ENCODE data around the gene MFN1.
"Not testable (repeated sequence)": the region's sequence is repeated elsewhere in the genome, so short reads cannot be mapped to it uniquely, and the experiment has no call there.

MFN1 gene

DNA sequence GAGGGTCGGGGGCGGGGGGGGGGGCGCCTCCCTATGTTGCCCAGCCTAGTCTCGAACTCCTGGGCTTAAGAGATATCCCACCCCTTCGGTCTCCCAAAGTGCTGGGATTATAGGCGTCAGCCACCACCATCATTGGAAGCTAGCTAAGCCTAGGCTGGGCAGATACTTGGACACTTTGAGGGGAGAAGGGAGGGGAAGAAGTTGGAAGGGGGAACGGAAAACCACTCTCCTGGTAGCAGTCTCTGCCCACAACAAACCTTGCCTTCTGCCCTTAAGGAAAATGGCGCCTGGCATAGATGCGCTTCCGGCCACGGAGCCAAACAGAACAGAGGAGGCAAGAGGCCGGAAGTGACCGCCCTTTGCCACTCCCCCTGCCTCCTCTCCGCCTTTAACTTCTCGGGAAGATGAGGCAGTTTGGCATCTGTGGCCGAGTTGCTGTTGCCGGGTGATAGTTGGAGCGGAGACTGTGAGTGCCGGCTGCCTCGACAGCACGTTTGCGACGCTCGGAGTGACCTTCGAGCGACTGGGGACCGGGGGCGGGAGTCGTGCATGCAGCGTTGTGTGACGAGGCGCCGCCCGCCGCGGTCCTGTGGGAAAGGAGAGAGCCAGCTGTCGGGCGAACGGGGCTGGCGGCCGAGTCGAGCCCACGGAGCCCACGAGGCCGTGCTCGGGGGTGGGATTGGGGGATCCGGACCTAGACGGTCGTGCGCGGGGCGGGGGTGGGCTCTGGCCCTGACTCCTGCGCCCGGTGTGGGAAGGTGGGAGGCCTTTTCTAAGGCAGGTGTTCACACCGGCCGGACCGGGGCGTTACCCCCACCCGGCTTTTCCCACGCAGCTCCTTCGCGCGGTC lies at the start of gene MFN1:
MFN1 (plus strand) TSS at position 365 of the 850 bp plus-strand sequence. CDS start 1,143 bp downstream, outside the sequence.
- DNase-seq (ENCODE audit: low spot score) = peak; percentile 95

- no peak for DNase-seq (ENCODE audit: low spot score)
Measured at GRCh38 chr3:179297971-179298725, 49.4 kb upstream of the MFN1 start.

GRCh38 chr3:179299316-179299715 lies 48.2 kb upstream of the MFN1 start:
- no peak for DNase-seq (ENCODE audit: low spot score)

- DNase-seq (ENCODE audit: low spot score) = no peak
Measured at GRCh38 chr3:179299999-179300613, 47.4 kb upstream of the MFN1 start.

DNA sequence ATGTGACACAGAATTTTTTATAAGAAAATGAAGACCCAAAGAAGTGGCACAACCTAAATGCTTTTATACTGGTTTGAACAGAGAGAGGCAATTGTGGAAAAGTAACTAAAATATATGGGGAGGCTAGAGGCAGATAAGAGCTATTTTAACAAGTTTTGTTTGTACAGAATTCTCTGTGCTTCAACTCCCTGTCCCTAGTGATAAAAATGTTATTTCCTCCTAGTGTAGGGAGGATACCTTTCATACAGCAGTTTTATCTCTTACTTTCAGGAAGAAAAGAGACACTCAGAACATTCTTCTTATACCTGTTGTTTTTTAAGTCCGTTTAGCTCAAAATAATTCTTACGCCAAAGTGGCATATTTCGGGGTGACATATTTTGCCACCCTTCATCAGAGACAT lies 45.9 kb upstream of the MFN1 start:
- DNase-seq (ENCODE audit: low spot score) = no peak

DNA sequence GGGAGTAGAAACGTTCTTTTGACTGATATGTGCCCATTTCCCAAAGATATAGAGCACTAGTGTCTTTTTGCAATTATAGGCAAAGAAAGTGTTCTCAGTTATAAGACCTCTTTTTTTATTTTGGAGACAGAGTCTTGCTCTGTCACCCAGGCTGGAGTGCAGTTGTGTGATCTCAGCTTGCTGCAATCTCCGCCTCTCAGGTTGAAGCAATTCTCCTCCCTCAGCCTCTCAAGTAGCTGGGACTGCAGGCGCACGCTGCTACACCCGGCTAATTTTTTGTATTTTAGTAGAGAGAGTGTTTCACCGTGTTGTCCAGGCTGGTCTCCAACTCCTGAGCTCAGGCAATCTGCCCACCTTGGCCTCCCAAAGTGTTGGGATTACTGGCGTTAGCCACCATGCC lies 45.4 kb upstream of the MFN1 start:
- DNase-seq (ENCODE audit: low spot score) = no peak

DNA sequence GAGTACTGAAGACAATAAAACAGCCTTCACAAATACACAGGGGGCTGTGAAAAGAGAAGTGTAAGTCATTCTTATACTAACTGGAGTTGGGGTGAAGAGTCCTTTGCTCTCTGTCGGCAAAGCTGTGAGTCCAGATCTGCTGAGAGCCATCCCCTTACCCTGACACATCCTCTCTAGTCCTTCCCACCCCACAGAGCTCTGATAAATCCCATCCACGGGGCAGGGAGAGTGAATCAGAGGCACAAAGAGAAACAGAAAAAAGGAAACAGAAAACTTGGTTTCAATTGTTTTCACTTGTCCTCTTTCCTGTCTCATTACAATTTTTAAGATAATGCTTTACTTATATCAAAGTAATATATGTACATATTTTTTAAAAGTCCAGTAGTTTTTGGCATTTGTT lies 42.9 kb upstream of the MFN1 start:
- no peak for DNase-seq (ENCODE audit: low spot score)

DNA sequence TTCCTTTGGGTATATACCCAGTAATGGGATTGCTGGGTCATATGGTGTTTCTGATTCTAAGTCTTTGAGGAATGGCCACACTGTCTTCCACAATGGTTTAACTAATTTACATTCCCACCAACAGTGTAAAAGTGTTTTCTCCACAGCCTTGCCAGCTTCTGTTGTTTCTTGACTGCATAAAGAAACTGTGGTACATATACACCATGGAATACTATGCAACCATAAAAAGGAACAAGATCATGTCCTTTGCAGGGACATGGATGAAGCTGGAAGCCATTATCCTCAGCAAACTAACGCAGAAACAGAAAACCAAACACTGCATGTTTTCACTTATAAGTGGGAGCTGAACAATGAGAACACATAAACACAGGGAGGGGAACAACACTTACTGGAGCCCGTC lies 40.1 kb upstream of the MFN1 start:
- DNase-seq (ENCODE audit: low spot score) = not testable (repeated sequence)

DNA sequence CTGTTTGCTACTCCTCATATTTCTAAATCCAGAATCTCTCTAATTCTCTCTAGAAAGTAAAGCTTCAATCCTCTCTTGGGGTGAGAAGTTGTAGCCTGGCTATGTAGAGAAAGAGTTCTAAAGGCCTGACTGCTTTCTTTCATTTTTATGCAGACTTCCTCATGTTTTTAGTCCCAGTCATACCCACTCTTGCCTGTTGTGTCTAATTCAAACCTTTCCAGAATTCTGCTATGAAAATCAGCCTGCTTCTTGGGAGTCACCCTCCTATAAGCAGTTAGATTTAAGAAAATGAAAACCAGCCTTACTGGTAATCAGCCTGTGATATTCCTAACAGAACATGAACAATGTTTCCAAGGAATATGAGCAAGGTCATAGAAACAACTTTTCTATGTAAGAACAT lies 39.5 kb upstream of the MFN1 start:
- no peak for DNase-seq (ENCODE audit: low spot score)

- DNase-seq (ENCODE audit: low spot score) = no peak
Measured at GRCh38 chr3:179309225-179310078, 38.1 kb upstream of the MFN1 start.

GRCh38 chr3:179318876-179319275 lies 28.6 kb upstream of the MFN1 start:
- DNase-seq (ENCODE audit: low spot score) = no peak

DNA sequence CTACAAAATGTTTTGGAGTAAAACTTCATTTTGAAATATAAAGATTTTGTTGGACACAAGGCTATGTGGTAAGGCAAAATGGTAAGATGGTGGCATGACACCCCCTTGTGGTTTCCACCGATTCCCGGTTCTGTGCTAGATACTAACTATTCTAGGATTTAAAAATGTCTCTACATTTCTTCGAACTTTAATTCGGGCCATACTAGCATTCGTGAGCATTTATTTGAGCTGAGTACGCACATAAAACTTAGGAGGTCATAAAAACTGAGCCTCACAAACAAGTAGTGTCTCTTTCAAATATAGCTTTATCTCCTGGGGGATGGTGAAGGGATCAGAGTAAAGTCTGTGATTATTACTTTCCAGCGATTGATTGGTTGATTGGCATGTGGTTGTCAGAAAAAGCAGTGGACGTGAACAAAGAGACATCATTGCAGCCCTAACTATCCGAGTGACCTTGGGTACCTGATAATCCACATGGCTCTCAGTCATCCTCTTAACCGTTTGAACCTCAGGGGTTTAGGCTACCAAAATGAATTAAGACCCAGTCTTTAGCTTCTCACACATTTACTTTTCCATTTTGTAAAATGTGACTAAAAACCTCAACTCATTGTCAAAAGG lies 25.7 kb upstream of the MFN1 start:
- peak; percentile 64 for DNase-seq (ENCODE audit: low spot score)

DNA sequence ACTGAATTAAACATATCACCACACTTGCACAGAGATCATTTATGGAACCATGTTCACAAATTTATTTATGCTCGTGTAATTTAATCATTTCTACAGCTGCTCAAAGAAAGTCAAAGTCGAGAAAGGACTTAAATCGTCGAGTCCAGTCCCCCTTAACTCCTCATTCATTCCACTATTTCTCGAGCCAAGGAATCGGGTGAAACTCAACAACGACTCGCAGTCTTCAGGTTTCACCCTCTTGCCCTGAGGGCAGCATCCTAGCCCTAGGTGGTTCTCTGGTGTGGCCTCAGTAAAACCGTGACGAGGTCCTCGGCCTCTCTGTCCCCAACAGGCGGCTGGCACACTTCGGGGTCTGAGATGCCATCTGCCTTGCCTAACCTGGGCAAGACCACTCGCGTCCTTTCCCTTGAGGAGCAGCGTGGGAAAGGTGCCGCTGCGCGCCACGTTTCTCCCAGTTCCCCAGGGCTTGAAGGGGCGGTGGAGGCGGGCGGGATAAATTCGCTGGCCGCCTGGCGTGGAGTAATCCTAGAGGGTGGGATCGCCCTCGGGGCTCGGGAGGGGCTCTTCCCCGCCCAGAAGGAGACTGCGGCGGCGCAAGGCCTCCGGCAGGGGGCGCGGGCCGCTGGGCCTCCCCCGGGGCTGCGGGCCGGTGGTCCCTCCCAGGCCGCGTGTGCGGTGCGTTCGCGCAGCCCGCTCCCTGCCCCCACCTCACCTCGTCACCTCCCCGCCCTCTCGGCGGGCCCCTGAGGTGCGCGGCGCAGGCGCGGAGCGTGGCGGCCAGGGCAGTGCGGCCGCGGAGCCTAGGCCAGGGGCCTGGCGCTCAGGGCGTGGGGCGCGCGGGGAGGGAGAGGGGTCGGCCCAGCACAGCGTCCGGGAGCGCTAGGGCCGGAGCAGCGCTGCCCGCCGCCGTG lies 25.0 kb upstream of the MFN1 start, which contains the start of gene ZNF639:
ZNF639 (plus strand) TSS at position 746 of the 911 bp plus-strand sequence. CDS start 5,263 bp downstream, outside the sequence.
- DNase-seq (ENCODE audit: low spot score) = peak; percentile 89

GRCh38 chr3:179323197-179324110 lies 24.1 kb upstream of the MFN1 start:
- DNase-seq (ENCODE audit: low spot score) = peak; percentile 76

- peak; percentile 81 for DNase-seq (ENCODE audit: low spot score)
Measured at GRCh38 chr3:179324270-179324754, 23.2 kb upstream of the MFN1 start.

DNA sequence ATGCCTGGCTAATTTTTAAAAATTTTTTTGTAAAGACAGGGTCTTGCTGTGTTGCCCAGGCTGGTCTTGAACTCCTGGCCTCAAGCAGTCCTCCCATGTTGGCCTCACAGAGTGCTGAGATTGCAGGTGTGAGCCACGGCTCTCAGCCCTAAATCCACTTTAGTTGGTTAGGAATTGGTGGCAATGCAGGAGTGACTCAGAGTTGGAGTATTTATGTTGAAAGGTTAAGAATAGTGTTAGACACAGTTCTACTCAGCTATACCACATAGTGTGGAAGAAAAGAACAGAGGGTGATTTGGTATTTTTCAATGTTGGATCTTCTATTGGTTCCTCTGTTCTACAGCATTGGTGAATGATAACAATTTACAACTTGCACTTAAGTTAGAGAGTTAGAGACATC lies 17.1 kb upstream of the MFN1 start:
- DNase-seq (ENCODE audit: low spot score) = no peak

DNA sequence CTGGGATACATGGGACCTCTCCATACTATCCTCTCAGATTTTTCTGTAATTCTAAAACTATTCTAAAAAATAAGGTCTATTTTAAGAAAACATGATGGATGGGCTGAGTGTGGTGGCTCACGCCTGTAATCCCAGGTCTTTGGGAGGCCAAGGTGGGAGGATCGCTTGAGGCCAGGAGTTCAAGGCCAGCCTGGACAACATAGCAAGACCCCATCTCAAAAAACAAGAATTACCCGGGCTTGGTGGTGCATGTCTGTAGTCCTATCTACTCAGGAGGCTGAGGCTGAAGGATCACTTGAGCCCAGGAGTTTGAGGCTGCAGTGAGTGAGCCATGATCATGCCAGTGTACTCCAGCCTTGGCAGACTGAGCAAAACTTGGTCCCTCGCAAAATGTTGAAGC lies 15.3 kb upstream of the MFN1 start:
- DNase-seq (ENCODE audit: low spot score) = no peak

- no peak for DNase-seq (ENCODE audit: low spot score)
Measured at GRCh38 chr3:179333084-179333483, 14.4 kb upstream of the MFN1 start.

GRCh38 chr3:179336345-179336929 lies 11.1 kb upstream of the MFN1 start:
- DNase-seq (ENCODE audit: low spot score) = no peak
